Measurements from ENCODE around the gene POLR3E.
"Not testable (repeated sequence)": the region's sequence is repeated elsewhere in the genome, so short reads cannot be mapped to it uniquely, and the experiment has no call there.

POLR3E gene

DNA sequence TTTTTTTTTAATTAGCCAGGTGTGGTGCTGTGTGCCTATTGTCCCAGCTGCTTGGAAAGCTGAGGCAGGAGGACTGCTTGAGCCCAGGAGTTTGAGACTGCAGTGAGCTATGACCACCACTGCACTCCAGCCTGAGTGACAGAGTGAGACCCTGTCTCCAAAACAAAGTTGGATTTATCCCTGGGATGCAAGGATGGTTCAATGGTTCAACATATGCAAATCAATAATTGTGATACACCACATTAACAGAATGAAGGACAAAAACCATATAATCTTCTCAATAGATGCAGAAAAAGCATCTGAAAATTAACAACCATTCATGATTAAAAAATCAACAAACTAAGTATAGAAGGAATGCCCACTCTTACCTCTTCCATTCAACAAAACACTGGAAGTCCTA lies 43.7 kb downstream of the POLR3E start:
- no peak for TF ChIP-seq ZFX (IDR thresholded peaks at IDR 0.05)
- TF ChIP-seq, protein P1, sequence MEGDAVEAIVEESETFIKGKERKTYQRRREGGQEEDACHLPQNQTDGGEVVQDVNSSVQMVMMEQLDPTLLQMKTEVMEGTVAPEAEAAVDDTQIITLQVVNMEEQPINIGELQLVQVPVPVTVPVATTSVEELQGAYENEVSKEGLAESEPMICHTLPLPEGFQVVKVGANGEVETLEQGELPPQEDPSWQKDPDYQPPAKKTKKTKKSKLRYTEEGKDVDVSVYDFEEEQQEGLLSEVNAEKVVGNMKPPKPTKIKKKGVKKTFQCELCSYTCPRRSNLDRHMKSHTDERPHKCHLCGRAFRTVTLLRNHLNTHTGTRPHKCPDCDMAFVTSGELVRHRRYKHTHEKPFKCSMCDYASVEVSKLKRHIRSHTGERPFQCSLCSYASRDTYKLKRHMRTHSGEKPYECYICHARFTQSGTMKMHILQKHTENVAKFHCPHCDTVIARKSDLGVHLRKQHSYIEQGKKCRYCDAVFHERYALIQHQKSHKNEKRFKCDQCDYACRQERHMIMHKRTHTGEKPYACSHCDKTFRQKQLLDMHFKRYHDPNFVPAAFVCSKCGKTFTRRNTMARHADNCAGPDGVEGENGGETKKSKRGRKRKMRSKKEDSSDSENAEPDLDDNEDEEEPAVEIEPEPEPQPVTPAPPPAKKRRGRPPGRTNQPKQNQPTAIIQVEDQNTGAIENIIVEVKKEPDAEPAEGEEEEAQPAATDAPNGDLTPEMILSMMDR (conservative IDR thresholded peaks at IDR 0.05): no peak
- no peak overlapping the region for H3K27ac ChIP-seq

DNA sequence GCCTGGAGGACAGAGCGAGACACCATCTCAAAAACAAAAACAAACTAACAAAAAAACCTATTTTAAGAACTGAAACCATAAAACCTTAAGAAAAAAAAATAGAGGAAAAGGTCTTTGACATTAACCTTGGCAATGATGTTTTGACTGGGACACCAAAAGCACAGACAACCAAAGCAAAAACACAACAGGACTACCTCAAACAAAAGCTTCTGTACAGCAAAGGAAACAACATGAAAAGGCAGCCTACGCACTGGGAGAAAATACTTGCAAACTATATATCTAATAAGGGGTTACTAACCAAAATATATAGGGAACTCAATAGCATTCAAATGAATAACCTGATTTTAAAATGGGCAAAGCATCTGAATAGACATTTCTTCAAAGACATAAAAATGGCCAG lies 44.9 kb downstream of the POLR3E start:
- TF ChIP-seq, protein P1 (conservative IDR thresholded peaks at IDR 0.05): no peak
- no peak for TF ChIP-seq ZFX (IDR thresholded peaks at IDR 0.05)
- H3K27ac ChIP-seq: no peak overlapping the region

DNA sequence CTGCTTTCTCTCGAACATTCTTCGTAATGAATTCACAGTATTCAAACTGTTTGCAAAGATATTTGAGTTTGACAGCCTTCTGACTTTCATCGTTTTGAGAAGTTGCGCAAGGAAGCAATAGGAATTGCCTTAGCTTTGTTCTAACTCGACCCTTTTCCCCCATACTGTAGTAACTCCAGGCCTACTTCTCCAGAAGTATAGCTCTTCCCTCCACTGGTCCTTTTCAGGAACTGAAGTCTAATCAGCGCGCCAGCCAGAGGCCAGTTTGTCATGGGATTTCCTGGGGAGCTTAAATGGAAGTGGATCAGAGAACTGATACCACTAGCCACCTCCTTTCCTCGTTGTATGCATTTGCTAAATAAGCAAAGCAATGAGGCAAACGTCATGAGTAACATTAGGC lies 49.3 kb downstream of the POLR3E start:
- TF ChIP-seq ZFX (IDR thresholded peaks at IDR 0.05): no peak
- TF ChIP-seq, protein P1 (conservative IDR thresholded peaks at IDR 0.05): no peak
- no peak overlapping the region for H3K27ac ChIP-seq

DNA sequence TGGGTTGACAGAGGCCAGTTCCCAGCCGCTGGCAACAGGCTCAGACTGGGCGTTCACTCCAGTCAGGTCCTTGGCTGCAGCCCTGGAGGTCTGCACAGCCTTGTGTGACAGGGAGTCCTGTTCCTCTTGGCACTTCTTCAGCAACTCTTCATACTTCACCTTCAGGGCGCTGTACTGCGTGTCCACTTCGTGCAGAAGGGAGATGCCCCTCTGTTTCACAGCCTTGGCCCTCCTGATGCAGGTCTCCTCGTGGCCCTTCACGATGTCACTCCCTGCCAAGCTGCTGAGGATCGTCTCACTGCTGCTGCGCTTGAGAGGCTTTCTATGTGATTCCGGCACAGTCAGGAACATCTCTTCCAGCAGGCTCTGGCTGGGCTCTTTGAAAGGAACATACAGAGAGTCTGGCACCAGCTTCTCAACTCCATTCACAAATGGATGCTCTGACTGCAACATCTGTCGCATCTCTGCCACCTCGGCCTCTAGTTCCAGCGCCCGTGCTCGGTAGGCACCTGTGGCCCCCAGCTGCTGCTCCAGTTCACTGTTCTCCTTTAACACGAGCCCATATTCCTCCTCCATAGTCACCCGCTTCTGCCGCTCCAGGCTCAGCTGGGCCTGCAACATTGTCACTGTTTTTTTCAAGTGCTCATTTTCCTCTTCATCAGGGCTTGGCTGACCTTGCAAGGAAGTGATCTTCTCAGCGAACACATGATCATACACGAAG lies 50.1 kb downstream of the POLR3E start:
- no peak overlapping the region for H3K27ac ChIP-seq
- TF ChIP-seq, protein P1 (conservative IDR thresholded peaks at IDR 0.05): no peak
- no peak for TF ChIP-seq ZFX (IDR thresholded peaks at IDR 0.05)

DNA sequence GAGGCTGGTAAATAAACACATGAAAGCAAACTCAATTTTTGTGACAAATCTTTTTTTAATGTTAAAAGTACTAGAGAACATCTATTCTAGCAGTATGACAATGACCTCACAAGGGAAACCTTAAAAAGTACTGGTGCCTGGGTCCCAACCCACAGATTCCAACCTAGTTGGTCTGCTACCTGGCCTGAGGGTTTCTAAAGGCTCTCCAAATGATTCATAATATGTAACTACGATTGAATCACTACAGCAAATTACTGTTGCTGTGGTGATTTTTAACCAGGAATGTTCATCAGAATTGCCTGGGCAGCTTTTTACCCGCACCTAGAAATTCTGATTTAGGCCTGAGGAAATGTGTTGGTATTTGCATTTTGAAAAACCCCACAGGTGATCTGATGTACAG lies 51.1 kb downstream of the POLR3E start:
- TF ChIP-seq ZFX (IDR thresholded peaks at IDR 0.05): no peak
- TF ChIP-seq, protein P1 (conservative IDR thresholded peaks at IDR 0.05): no peak
- H3K27ac ChIP-seq: no peak overlapping the region

DNA sequence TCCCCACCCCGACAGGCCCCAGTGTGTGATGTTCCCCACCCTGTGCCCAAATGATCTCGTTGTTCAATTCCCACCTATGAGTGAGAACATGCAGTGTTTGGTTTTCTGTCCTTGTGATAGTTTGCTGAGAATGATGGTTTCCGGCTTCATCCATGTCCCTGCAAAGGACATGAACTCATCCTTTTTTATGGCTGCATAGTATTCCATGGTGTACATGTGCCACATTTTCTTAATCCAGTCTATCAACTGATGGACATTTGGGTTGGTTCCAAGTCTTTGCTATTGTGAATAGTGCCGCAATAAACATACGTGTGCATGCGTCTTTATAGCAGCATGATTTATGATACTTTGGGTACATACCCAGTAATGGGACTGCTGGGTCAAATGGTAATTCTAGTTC lies 53.8 kb downstream of the POLR3E start:
- not testable (repeated sequence) for H3K27ac ChIP-seq

DNA sequence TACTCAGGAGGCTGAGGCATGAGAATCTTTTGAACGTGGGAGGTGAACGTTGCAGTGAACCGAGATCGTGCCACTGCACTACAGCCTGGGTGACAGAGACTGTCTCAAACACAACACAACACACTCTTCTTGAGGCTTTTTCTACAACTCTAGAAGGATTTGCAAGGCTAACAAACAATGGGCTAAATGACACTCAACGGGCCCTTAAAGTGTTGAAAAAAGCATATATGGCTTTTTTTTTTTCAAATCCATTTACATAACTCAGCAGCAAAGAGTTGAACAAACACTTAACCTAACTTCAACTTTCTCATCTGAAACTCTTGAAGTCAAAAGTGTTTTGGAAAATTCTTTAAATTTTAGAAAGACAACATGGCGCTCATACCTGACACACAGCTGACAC lies 54.9 kb downstream of the POLR3E start:
- no peak for TF ChIP-seq ZFX (IDR thresholded peaks at IDR 0.05)
- TF ChIP-seq, protein P1 (conservative IDR thresholded peaks at IDR 0.05): no peak
- H3K27ac ChIP-seq: no peak overlapping the region

DNA sequence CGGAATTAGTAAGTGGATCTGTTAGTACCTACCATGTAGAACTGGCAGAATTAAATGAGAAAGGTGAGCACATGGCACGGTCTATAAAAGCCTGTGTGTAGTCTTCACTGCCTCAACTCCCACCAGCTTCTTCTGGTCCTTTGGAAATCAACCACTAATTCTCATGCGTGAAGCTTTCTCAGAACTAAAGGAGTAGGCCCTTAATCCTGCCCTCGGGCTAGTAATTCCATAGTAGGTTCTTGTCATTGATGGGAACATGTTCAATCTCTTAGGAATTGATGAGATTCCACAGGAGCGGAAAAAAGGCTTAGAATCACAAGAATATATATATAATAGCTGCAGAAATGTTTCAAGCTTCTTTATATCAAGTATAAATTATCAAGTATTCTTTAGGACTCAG lies 55.5 kb downstream of the POLR3E start:
- TF ChIP-seq, protein P1 (conservative IDR thresholded peaks at IDR 0.05): no peak
- no peak for TF ChIP-seq ZFX (IDR thresholded peaks at IDR 0.05)
- no peak overlapping the region for H3K27ac ChIP-seq

Data from C4-2B (cell line).